ENCODE data around the gene HOXA13. TPM values are rescaled to one million over a fixed set of nuclear protein-coding genes. Genes with fewer than 3 reads are reported as not detected.

HOXA13 gene
- polyA plus RNA-seq, 1 experiment: 4.6 TPM

- peaks cover 1% of the 10 kb centered on the region; the same call in 1 of the 2 replicates for H3K36me3 ChIP-seq (ENCODE audit: control insufficient read depth, insufficient read depth, low read length)
- DNase-seq (ENCODE audit: low read depth): no peak
- CTCF ChIA-PET: interaction anchor here (0.7 to 6.9 kb wide), 24 partner anchors 8 to 780 kb away, joined by 3 to 74 read pairs (median 4); partner anchors contain the start of gene HOXA9
- peak overlapping the region; percentile 59 for H3K4me3 ChIP-seq (ENCODE audit: low read depth, low read length)
- no peak for TF ChIP-seq CTCF (IDR thresholded peaks at IDR 0.05; ENCODE audit: insufficient read depth, low read depth, low read length)
- POLR2A ChIA-PET: no interaction called here
- H3K27me3 ChIP-seq (ENCODE audit: control insufficient read depth, insufficient read depth, low read length): no peaks in the 10 kb centered on the region
Observed at GRCh38 chr7:27149842-27150567, 49.9 kb downstream of the HOXA13 start.

DNA sequence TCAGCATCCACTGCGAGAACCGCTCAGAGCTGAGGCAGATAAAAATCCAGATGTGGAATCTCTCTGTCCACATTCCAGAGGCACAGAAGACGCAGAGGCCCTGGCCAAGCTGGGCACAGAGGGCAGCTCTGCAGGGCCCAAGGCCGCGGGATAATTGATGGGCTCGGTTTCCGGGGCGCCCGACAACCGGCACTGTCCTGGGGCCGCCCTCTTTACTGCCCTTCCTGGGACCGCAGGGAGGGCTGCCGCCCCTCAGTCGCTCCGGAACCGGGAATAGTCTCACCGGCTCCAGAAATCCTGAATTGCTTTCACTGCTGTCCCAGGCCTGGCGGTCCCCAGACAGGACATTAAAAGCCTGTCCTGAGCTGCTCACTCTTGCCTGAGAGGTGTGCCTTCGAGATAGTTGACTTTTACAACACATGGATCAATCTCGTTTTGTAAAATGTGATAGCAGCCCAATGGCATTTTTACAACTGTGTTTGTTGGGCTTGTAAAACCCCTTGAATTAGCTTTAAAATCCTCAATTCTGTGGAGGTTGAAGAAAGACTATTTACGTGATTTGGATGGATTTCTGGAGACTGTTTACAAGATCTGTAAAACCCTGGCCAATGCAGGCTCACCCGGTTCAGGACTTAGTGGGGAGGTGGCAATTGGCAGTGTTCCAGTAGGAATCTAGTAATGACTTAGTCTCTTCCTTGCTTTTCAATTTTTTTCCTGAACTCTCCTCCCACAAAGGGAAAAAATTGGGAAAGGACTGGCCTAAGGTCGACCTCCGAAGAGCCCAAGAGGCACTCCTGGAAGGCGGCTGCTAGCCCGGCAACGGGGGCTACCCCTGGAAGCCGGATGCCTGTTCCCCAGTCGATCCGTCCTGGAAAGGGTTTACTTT lies 50.9 kb downstream of the HOXA13 start:
- CTCF ChIA-PET: interaction anchor here (1.1 to 6.9 kb wide), 9 partner anchors 7 to 779 kb away, joined by 3 to 74 read pairs (median 9); no protein-coding TSS in a partner anchor
- POLR2A ChIA-PET: no interaction called here
- Histone ChIP-seq H3K27me3 (ENCODE audit: control insufficient read depth, insufficient read depth, low read length) (no peaks in the 10 kb centered on the region), H3K4me3 (ENCODE audit: low read depth, low read length) (no peak overlapping the region), H3K36me3 (ENCODE audit: control insufficient read depth, insufficient read depth, low read length) (peaks cover 1% of the 10 kb centered on the region; the same call in 1 of the 2 replicates)
- no peak for TF ChIP-seq CTCF (IDR thresholded peaks at IDR 0.05; ENCODE audit: insufficient read depth, low read depth, low read length)
- no peak for DNase-seq (ENCODE audit: low read depth)

GRCh38 chr7:27148031-27148755 lies 51.7 kb downstream of the HOXA13 start:
- peaks cover 1% of the 10 kb centered on the region; the same call in 1 of the 2 replicates for H3K36me3 ChIP-seq (ENCODE audit: control insufficient read depth, insufficient read depth, low read length)
- CTCF ChIA-PET: interaction anchor here (1.3 to 6.9 kb wide), 5 partner anchors 11 to 773 kb away, joined by 3 to 74 read pairs (median 5); no protein-coding TSS in a partner anchor
- POLR2A ChIA-PET: no interaction called here
- H3K4me3 ChIP-seq (ENCODE audit: low read depth, low read length): no peak overlapping the region; the same call in 1 of the 2 replicates
- no peak for DNase-seq (ENCODE audit: low read depth)
- TF ChIP-seq CTCF (IDR thresholded peaks at IDR 0.05; ENCODE audit: insufficient read depth, low read depth, low read length): no peak
- H3K27me3 ChIP-seq (ENCODE audit: control insufficient read depth, insufficient read depth, low read length): no peaks in the 10 kb centered on the region

- H3K36me3 ChIP-seq (ENCODE audit: control insufficient read depth, insufficient read depth, low read length): peaks cover 1% of the 10 kb centered on the region; the same call in 1 of the 2 replicates
- no peak within 1 kb of the TSS; the same call in 1 of the 2 replicates for H3K4me3 ChIP-seq (ENCODE audit: low read depth, low read length)
- TF ChIP-seq CTCF (IDR thresholded peaks at IDR 0.05; ENCODE audit: insufficient read depth, low read depth, low read length): no peak
- no peak for DNase-seq (ENCODE audit: low read depth)
- no peaks in the 10 kb centered on the region for H3K27me3 ChIP-seq (ENCODE audit: control insufficient read depth, insufficient read depth, low read length)
- POLR2A ChIA-PET: no interaction called here
- CTCF ChIA-PET: interaction anchor here (0.9 to 6.9 kb wide), 5 partner anchors 12 to 751 kb away, joined by 3 to 74 read pairs (median 5); no protein-coding TSS in a partner anchor
Observed at GRCh38 chr7:27147199-27148030, 52.5 kb downstream of the HOXA13 start, which contains the start of gene HOXA6. Gene HOXA6 (minus strand): TSS chr7:27147774. CDS start chr7:27147749, 25 bp downstream.

All from BJ (cell line).